ENCODE results near the gene COQ3.

COQ3 gene

DNA sequence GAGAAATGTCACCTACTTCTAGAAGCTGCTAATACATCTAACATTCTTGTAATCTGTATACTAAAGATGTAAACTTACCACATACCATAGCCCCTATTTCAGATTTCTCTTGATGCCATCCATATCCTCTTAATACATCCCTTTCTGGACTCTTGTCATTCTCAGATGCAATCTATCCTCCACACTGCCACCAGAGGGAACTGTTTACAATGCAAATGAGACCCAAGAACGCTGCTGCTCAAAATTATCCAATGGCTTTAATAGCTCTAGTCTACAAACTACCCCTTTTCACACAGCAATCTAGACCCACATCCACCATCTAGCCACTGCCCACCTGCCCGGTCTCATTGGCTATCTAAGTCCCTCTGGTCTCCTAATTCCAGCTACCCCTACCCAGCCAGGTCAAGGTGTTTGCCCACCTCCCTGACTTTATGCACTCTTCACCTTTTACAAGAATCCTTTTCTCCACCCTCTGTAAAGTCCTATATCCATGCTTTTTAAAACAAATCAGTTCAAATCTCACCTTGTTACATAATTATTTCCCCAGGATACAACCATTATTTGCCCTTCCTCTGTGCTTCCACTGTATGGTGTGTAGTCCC, 59.4 kb downstream of the COQ3 start:
- DNase-seq (ENCODE audit: low read depth in 2 of 2, low spot score in 1 of 2), result no peak

DNA sequence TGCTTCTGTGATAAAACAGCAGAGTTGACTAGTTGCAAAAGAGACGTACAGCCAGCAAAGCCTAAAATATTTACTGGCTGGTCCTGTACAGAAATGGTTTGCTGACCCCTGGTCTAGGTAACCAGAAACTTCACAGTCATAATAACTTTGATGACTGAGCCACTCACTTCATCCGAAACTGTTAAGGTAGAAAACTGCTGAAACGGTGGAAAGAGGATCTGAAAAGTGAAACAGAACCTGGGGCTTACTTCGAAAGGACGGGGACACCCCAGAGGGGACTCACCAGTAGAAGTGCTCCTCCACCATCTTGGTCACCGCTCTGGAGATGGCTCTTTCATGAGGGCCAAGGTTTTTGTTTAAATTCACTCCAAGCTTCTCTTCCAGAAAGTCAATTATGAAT, 60.9 kb downstream of the COQ3 start:
- DNase-seq (ENCODE audit: low read depth in 2 of 2, low spot score in 1 of 2), result no peak

DNA sequence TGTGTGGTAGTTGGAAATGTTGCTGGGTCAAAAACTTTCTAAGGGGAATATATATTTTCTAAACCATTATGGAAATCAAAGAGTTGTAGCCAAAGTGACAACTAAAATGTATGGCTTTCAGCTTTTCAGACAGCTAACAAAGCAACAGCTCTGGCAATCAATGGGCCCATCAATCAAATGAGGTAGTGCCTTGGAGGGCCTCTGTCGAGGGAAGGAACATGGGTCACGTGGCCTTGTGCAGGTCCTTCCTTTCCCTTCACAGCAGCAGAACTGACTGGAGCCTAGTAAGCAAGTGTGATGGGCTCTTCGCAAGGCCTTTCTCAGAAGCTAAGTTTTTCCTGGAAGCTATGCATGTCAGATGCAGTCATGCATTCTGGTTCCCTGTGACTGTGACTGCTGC, 62.5 kb downstream of the COQ3 start:
- DNase-seq (ENCODE audit: low read depth in 2 of 2, low spot score in 1 of 2), result no peak

DNA sequence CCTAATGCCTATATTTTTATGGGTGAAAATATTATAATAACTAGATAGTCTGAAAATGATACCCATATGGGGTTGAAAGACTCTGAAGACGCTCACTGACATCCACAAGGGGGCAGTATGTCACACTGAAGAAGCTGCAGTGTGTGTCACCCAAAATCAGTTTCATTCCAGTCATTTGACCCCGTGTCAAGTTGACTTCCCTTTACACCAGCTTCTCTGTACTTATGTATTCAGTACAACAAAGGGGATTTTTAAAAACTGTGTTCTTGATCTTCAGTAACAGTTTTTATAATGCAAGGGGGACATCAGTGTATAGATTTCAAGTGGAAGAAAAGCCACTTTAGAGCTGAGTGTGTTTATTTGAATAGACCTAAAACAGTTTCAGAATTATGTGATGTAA, 63.8 kb downstream of the COQ3 start:
- DNase-seq (ENCODE audit: low read depth in 2 of 2, low spot score in 1 of 2), result peak; percentile 7 to 30

DNA sequence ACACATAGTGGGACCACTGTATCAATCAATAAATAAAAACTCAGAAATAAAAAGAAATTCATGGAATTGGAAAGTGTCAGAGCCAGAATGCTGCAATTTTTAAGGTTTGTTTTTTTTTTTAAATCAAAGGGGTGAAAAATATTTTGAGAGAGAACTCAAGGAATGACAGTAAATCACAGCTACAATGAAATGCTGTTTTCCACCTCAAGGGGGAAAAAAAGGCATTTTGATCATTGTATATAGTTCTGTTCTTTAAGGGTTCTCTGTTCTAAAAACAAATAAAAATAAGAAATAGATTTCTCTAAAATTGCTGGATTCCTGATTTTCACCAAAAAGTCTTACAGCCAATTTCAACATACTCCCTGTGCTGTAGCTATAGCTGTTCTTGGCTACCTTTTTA, 69.0 kb downstream of the COQ3 start:
- DNase-seq (ENCODE audit: low read depth in 2 of 2, low spot score in 1 of 2), result no peak
